Measurements from ENCODE around the gene MTHFSD.

Gene MTHFSD

GRCh38 chr16:86584071-86584685, 29.1 kb upstream of the MTHFSD start:
- no peak for DNase-seq (ENCODE audit: low read depth)

DNA sequence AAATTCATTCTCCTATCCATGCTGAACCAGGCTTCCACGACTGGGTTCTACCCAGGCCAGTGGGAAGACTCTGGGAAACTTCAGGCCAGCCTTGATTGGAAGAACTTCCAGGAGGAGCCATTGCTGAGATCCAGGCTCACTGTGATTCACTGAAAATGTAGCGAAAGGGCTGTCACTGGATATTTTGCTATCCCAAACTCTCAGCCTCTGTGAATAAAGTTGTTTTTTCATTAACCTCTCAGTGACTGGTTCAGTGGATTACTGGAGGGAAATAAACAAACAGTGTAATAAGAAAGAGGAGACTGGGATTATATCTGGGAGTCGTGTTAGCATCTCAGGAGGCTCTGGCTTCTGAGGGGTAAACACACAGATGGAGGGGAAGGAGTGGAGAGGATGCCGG, 26.4 kb upstream of the MTHFSD start:
- no peak for DNase-seq (ENCODE audit: low read depth)

- DNase-seq (ENCODE audit: low read depth): no peak
These were observed 25.7 kb upstream of the MTHFSD start for GRCh38 chr16:86580791-86581170.

GRCh38 chr16:86580063-86580790, 25.2 kb upstream of the MTHFSD start:
- no peak for DNase-seq (ENCODE audit: low read depth)

GRCh38 chr16:86579268-86580062, 24.4 kb upstream of the MTHFSD start:
- no peak for DNase-seq (ENCODE audit: low read depth)

DNA sequence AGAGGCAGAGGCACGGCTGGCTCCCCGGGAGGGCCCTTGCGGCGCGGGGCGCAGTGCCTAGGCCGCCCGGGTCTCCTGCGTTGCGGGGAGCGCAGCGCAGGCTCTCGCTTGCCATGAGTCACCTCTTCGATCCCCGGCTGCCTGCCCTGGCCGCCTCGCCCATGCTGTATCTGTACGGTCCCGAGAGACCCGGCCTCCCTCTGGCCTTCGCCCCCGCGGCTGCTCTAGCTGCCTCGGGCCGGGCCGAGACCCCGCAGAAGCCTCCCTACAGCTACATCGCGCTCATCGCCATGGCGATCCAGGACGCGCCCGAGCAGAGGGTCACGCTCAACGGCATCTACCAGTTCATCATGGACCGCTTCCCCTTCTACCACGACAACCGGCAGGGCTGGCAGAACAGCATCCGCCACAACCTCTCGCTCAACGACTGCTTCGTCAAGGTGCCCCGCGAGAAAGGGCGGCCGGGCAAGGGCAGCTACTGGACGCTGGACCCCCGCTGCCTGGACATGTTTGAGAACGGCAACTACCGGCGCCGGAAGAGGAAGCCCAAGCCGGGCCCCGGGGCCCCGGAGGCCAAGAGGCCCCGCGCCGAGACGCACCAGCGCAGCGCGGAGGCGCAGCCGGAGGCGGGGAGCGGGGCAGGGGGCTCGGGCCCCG, 23.7 kb upstream of the MTHFSD start:
- no peak for DNase-seq (ENCODE audit: low read depth)

DNA sequence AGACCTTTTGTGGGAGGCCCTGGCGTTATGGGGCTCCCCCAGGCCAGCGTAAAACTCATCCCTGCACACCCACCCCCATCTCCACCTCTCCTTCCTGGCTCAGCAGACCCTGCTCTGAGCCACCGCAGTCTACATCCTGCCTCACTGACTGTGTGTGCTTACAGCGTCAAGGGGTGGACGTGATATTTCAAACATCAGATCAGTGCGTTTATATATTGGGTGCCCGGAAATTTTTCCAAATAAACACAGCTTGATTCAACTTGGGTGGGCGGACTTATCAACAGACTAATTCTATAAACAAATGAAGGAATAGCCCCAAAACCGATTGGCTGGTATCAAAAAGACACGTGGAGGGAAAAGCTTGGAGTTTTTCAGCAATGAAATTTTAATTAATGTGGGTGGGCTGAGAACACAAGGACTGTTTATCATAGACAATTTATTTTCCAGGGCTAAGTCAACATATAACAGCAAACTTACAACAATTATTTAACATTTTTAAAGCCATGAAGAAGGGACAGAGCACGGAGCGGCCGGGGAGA, 23.1 kb upstream of the MTHFSD start, which contains the start of gene FOXL1:
FOXL1 (plus strand) TSS at position 489 of the 539 bp plus-strand sequence. CDS start 175 bp downstream, outside the sequence.
- DNase-seq (ENCODE audit: low read depth): no peak

- DNase-seq (ENCODE audit: low read depth): no peak
These were observed 22.4 kb upstream of the MTHFSD start for GRCh38 chr16:86577314-86577971.

- no peak for DNase-seq (ENCODE audit: low read depth)
These were observed 21.7 kb upstream of the MTHFSD start for GRCh38 chr16:86576591-86577313.

- DNase-seq (ENCODE audit: low read depth): no peak
These were observed 20.9 kb upstream of the MTHFSD start for GRCh38 chr16:86575754-86576557.

DNA sequence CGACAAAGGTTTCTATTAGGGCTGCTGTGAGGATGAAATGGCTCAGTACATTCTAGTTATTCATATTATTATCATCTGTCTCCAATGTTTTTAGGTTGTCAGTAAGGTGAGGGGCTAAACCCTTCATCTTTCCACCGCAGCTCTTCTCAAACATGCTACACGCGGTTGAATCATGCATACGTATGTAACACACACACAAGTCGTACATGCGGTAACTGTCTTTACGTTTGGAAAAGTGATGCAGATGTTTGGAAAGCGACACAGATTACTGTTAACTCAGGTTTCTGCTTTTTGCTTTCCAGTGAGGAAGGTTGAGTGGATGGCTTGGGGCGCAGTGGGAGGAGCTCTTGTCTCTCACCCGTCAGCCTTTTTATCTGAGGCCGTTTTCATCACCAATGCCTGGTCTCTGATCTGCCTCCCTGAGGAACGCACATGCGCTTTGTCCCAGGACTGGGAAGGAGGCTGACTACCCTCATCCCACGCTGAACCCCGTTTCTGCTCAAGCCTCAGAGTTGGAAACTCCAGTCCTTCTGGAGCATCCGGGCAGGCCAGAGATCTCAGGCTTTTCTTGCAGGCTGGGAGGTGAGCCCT, 20.2 kb upstream of the MTHFSD start:
- DNase-seq (ENCODE audit: low read depth): no peak

DNA sequence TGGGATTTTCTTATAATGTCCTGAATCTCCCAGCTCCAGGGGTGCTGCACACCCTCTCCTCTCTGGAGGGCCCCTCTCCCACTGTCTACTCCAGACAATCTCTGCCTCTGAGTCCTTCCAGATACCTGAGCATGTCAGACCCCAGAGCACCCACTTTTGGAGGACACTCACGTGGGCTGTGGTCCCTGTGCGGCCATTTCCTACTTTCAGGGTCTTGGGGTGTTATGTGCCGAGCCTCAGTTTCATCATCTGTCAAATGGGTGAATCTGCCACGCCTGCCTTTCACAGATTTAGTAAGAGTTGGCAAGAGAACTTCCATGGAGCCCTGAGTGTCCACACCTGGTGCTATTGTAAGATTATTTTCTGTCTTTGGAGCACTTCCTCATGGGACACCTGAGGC, 19.6 kb upstream of the MTHFSD start:
- DNase-seq (ENCODE audit: low read depth): no peak

DNA sequence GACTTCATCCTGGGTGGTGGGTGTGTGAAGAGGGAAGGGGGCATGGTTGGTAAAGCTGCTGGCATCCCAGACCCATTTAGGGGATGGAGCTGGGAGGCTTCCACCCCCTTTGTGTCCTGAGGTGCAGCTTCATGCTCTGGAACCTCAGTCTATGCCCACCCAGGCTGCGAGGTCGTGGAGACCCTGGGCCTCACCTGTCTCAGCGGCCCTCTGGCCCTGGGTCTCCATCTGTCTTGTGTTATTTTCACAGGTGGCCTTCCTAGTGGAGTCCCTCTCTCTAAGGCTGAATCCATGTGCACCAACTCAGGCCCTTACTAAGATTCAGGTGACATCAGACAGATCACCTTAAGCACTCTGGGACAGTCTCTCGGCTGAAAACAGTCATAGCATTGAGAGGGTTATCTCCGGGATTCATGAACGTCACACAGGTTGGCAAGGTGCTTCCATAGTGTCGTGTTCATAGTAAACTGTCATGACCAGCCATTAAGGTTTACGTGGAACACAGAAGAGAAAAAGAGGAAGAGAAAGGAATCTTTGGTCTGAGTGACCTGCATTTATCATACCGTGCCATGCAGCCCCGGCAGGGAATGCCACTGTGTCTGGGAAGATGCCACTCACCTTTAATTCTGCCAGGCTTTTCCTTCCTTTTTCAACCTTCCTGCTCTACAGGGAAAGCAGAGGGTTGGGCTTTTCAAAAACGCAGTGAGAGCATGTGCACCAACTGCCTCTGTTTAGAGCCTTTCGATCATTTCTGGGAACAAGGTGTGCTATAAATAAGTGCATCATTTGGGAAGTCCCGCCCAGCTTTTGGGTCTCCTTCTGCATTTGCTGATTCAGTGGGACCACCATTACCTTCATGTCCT, 18.8 kb upstream of the MTHFSD start:
- no peak for DNase-seq (ENCODE audit: low read depth)

DNA sequence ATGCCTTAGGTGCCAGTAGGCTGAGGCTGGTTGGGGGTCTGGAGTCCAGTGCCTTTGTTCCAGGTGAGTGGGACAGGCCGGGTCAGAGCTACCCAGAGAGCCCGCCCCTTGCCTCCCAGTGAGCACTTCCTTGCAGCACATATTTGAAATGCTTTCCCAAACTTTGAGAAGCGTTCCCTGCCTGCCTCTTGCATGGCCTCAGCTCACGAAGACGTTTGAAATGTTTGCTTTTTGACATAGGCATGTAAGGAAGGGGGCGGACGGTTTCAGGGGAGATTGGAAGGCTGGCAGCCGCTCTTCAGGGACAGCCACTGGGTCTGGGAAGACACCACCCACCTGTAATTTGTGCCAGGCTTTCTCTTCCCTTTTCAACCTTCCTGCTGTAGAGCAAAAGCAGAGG, 18.2 kb upstream of the MTHFSD start:
- DNase-seq (ENCODE audit: low read depth): no peak

- no peak for DNase-seq (ENCODE audit: low read depth)
These were observed 17.6 kb upstream of the MTHFSD start for GRCh38 chr16:86572606-86573005.

DNA sequence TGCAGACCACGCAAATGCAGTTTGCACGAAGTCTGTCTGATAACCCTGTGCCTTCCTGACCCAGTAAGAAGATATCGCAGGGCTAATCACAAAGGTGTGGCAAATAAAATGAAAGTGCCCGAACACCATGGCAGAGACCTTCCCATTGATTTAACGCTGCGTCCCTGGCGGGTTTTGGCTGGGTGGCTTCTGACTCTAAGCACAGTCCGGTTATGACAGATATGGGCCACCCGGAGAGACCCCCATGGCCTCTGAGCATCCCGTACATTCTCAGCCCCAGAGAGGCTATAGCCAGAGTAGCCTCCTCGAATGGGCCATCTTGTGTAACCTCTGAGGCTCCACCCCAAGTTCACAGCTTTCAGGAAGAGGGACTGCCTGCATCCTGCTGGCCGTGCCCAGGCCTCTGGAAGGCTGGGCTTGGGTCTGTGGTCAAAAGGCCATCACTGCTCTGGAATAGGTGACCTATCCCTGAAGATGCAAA, 17.0 kb upstream of the MTHFSD start:
- no peak for DNase-seq (ENCODE audit: low read depth)

- DNase-seq (ENCODE audit: low read depth): no peak
These were observed 16.5 kb upstream of the MTHFSD start for GRCh38 chr16:86571530-86571915.
